Renal cortical epithelial cell (primary cell): ENCODE results near the gene ACSL1. TPM values are rescaled to one million over a fixed set of nuclear protein-coding genes. Genes with fewer than 3 reads are reported as not detected.
"Not testable (repeated sequence)": the region's sequence is repeated elsewhere in the genome, so short reads cannot be mapped to it uniquely, and the experiment has no call there.

Experiments
- DNase-seq: peaks from one replicate; pipeline ENCODE4 v3.0.0-alpha.2; 2011; ENCODE audit warnings: low read depth
- total RNA-seq: library from RNA; depleted of rRNA; stranded (reverse); fragments of >200 nt; gene quantifications from 2 replicates; pipeline ENCODE4 v1.2.3, GENCODE V29; 2014

ACSL1 gene
- total RNA-seq, 1 donor from 2014 or later = 221 TPM

DNA sequence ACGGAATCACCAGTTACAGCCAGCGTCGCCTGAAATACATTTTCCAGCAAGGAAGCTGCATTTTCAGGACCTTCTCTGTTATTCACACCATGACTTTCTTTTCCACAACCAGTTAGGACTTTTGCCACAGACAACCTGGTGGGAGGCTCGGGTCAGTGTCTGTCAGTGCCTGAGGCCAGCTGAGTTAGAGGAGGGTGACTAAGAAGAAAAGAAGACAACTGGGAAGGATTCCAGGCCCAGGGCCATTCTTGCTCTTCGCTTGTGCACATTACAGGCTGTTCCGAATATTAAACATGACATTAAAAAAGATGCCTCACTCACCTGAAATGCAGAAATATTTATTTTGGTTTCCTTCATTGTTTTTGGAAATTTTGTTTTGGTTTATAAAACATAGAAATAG, 70.5 kb downstream of the ACSL1 start:
- peak; percentile 11 for DNase-seq

DNA sequence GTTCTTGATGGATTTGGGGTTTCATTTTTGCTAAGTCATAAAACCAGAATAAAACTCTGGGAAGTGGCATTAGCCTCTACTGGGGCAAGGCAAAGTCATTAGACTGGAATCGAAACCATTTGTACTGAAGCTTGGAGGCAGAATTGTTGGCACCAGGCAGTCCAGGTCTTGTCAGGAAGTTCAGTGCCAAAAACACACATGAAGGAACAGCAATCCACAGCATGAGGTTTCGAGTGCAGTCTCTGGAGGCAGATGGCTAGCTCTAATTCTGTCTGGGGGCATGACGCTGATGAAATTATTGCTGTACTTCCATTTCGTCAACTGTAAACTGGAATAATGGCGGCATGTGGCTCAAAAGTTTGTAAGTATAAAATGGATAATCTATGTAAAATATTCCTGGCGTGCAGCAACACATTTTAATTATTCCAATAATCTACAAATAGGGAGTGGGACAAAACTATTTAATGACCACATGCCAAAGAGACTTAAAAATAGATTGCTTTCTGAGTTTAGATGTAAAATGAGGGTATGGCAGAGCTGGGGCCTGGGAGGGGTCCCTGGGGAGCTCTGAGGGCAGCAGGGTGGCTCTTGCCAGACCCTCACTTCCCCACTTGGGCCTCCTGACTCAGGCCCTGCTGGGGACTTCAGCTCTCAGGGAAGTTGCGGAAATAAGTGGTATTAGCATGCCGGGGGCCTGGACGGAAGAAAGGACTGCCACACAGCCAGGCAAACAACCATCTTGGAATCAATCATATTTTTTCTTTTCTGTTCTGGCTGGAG, 73.1 kb downstream of the ACSL1 start:
- no peak for DNase-seq

DNA sequence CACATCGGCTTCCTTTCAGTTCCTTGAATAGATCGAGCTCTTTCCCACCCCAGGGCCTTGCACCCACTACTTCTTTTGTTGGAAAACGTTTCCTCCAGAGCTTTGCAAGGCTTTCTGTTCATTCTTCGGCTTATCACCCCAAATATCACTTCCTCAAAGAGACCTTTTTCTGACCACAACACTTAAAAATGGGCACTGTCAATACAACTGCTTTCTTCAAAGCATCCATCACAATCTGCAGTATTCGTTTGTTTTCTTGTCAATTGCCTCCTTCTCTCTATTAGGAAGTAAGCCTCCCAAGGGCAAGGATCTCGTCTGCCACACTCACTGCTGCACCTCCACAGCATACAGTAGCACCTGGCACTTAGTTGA, 74.2 kb downstream of the ACSL1 start:
- DNase-seq = no peak

DNA sequence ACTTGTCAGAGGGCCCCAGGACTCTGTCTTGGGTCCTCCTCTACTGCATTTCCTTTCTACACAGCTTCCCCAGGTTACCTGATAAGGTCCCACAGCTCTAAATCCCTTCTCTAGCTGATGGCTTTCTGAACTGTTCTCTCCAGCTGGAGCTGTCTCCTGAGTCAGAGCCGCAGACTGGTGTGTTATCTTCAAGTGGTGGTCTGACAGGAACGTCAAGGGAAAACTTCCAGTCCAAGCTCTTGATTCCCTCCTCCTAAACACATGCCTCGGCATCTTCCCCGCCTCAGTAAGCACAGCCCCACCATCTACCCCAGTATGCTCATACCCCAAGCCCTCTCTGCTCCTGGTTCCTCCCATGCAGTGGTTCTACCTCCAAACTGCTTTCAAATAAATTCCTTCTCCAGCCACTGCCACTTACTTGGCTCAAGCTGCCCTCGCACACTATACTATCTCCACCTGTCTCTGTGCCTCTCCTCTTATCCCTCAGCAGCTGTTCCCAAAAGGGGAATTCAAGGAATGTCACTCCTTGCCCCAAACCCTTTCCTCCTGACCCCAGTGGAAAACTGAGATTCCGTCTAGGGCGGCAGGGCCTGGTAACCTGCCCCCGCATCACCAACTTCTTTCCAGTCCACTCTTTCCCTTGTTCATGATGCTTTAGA, 74.7 kb downstream of the ACSL1 start:
- no peak for DNase-seq

DNA sequence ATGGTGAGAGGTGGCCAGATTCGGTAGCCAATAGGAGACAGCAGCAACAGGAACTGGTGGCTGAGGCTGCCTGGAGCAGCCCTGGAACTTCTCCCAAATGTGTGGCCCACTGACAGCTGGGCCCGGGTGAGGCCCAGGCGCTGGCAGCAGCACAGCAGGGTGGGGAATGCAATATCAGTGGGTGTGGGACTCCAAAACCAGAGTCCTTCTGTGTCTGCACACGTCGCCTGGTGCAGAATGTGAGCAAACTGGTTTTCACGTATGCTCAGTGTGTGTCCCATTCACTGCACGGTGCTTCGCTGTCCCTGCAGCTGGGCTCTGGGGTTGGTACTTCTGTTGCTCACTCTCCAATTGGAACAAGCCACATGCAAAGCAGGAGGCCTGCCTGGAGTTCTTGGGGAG, 77.5 kb downstream of the ACSL1 start:
- DNase-seq = peak; percentile 33

DNA sequence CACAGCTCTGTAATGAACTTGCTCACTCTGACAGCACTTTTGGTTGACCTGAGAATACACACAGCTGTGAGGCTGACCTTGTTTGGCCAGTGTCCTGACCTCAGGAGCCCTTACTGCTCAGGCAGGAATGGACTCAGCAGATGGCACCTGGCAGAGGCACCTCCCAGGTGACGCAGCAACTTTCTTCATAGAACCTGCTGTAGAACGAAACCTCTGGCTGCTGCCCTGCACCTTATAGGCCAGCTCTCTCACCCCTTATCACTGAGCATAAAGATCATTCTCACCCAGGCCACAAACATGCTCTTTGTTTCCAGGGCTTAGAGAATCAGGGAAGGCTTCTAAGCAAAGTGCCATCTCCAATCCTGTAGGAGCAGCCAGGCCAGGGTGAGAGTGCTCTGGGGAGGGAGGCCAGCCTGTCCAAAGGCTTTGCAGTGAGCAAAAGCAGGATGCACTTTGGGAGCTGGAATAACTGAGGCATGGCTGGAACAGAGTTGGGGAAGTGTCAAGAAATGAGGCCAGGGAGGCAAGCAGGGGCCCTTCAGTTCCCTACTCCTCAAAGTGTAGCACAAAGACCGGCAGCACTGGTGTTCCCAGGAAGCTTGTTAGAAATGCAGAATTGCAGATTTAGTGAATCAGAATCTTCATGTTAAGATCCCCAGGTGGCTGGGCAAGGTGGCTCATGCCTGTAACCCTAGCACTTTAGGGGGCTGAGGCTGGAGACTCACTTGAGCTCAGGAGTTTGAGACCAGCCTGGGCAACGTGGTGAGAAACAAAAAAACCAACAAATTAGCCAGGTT, 78.5 kb downstream of the ACSL1 start:
- peak; percentile 45 for DNase-seq

DNA sequence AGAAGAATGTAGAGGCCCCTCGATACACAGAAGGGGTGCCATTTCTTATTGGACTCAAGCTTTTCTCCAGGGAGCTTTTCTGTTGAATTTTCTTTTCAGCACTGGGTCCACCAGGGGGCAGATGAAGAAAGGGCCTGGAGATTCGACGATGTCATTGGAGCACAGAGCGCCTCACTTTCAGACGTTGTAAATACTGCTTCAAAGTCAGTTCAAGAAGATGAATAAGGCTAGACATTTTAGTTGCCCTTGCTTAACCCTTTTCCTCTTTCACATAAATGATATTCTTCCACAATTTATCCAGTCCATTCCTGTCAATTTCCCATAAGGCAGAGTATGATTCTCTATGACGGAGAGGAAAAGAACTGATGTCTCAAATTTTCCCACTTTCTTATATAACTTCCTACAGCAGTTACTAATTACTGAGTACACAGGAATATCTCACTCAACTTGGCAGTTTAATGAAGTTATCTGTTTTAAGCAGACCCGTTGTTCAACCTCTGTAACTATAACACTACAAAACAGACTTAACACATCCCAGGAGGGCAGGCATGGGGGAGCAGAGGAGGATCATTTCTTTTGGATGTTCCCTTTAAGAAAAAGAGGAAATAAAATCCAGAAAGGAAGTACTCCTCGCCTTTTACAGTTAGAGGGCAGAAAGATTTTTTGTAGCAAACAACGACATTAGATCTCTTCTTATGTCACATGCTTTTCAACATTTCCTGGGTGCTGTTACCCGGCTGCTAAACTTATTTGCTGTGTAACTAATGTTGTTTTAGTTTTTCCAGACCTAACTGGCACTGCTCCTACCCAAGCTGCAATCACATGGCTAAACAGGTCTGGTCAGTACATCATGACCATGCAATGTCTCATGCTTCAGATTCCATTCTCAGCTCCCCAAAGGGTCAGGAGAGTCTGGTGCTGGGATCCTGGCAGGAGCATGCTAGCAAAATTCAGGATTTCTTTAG, 79.7 kb downstream of the ACSL1 start:
- DNase-seq = peak; percentile 95

DNA sequence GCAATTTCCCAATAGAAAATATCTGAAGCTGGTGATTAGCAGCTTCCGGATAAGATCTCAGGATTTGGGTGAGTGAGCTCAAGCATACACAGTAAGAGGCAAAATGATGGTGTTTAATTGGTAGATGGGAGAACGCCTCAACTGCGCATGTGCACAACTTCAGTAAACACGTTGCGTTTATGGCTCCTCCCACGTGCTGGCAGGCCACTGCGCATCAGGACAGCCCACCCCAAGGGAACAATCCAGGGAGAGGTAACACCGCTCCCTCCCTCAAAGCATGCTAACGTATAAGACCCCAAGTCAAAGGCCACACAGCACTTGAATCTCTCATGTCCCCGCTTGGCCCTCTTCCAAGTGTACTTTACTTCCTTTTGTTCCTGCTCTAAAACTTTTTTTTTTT, 81.5 kb downstream of the ACSL1 start:
- peak; percentile 29 for DNase-seq

DNA sequence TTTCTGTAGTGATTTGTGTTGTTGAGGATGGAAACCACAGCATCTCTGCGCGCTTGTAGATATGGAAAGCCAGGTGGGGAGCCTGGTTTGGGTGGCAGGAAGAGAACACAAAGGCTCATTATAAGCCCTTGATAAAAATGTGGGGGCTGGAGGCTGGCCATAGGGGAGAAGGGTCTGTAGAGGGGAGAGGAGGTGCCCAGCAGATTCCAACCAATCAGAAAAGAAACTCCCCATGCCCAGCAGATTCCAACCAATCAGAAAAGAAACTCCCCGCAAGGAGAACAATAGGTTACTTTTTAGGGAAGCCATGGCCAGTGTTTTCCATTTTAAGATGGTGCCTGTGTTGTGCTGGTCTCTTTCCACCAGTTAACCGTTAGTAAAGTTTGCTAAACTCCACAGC, 82.1 kb downstream of the ACSL1 start:
- no peak for DNase-seq

DNA sequence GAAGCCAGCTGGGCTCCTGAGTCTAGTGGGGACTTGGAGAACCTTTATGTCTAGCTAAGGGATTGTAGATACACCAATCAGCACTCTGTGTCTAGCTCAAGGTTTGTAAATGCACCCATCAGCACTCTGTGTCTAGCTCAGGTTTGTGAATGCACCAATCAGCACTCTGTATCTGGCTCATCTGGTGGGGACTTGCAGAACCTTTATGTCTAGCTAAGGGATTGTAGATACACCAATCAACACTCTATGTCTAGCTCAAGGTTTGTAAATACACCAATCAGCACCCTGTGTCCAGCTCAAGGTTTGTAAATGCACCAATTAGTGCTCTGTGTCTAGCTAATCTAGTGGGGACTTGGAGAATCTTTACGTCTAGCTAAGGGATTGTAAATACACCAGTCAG, 84.1 kb downstream of the ACSL1 start:
- DNase-seq = not testable (repeated sequence)

DNA sequence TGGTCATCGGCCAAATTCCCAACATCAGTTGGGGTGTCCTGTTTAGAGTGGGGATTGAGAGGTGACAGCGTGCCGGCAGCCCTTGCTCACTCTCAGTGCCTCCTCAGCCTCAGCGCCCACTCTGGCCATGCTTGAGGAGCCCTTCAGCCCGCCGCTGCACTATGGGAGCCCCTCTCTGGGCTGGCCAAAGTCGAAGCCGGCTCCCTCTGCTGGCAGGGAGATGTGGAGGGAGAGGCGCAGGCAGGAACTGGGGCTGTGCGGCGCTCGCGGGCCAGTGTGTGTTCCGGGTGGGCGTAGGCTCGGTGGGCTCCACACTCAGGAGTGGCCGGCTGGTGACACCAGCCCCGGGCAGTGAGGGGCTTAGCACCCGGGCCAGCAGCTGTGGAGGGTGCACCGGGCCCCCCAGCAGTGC, 84.8 kb downstream of the ACSL1 start:
- DNase-seq = no peak

DNA sequence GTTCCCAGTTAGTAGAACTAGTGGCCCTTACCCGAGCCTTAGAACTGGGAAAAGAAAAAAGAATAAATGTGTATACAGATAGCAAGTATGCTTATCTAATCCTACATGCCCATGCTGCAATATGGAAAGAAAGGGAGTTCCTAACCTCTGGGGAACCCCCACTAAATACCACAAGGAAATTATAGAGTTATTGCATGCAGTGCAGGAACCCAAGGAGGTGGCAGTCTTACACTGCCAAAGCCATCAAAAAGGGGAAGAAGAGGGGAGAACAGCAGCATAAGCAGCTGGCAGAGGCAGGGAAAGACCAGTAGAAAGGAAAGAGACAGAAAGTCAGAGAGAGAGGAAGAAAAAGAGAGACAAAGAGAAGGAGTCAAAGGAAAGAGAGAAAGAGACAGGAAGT, 86.2 kb downstream of the ACSL1 start:
- not testable (repeated sequence) for DNase-seq

DNA sequence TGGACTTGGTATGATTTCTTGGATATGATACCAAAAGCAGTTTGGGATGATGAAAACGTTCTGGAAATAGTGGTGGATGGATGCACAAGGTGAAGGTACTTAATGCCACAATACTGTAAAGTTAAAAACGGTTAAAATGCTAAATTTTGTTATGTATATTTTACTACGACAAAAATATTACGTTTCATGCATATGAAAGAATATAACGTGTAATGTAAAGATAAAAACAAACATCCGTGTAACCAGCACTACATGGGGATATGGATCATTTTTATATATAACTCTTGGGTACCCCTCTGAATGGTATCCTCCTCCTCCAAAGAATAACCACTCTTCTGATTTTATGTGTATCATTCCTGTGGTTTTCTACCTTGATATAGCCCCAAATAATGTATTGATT, 91.0 kb downstream of the ACSL1 start:
- DNase-seq = no peak

DNA sequence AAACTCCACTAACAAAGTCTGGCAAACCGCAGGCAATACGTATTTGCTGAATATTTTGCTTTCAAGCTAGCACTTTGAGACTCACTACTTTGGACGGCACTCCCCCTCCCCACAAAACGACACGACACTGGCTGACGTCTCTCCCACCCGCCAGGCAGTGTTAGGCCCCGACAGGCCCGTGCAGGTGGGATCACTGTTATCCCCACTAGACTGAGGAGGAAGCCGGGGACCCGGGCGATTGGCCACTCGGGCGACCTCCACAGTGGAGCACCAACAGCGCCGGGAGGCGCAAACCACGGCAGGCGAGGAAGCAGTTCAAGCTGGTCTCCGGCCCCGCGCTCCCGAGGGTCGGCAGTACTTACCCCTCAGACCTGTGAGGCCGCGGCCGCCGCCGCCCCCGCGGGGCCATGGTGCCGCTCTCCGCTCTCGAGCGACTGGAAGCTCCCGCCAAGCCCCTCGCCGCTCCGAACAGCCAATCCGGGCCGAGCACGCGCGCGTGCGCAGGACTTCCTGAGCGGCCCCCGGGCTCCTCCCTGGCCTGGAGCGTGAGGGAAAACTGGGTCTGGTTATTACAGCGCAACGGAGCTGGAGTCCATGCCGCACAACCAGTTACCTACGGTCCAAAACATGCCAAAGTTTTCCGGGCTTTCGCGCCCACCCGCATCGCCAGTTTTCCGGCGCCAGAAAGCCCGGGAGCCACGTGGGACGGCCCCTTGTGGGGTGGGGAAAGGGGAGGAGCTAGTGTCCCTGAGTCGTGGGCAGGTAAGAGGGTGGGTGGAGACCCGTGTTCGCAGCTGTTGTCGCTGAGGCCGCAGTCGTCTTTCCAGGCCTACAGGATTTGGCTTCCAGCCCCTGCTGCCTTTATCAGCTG, 91.9 kb downstream of the ACSL1 start, which contains the start of gene CENPU:
Gene CENPU, minus strand, starts transcription at position 443 of the 871 bp plus-strand sequence. Its CDS starts 34 bp downstream, at position 409.
- peak; percentile 95 for DNase-seq

DNA sequence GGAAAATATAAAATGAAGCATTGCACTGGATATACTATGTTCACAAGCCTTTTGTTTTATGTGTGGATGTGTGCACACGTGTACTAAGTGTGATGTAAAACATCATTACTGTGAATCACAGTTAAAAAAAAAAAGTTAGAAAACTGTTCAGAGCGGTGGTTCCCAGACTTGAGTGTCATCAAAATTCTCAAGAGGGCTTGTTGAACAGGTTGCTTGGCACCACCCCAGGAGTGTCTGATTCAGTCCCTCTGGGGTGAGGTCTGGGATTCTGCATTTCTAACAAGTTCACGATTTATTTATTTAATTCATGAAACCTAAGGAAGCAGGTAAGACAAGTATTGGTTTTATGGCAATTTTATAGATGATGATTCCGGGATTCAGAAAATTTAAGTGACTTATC, 93.6 kb downstream of the ACSL1 start:
- DNase-seq = peak; percentile 80

DNA sequence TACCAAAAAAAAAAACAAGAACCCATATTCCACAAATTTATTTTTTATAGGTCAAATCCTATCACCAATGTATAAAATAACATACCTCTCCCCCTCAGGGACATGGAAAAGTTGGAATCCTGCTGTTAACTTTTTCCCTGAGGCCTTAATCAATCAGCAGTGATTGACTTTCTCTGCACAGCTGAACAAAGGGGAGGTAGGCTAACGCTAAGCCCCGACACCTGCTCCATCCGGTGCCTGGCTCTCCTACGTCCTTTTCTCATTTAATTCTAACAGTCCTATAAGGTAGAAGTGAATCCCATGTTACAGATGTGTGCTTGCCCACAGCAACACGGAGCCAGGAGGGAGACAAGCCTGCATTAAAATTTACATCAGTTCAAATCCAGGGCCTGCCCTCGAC, 94.7 kb downstream of the ACSL1 start:
- no peak for DNase-seq

DNA sequence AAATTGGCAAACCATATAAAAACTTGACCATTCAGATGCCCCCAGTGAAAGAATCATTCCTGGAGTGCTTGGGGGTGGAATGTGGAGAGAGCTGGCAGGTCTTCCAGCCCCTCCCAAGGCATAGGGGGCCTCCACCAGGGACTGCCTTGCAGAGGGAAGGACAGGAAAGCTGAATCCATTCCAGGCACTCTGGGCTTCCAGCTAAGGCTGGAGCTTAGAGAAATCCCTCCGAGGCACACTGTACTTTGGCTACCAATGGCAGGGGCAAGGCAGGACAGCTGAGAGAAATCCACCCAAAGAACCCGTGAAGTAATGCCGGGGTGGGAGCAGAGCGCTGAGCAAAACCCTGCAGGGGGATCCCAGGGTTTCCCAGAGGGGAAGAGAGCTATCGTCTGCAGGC, 95.8 kb downstream of the ACSL1 start:
- DNase-seq = no peak

DNA sequence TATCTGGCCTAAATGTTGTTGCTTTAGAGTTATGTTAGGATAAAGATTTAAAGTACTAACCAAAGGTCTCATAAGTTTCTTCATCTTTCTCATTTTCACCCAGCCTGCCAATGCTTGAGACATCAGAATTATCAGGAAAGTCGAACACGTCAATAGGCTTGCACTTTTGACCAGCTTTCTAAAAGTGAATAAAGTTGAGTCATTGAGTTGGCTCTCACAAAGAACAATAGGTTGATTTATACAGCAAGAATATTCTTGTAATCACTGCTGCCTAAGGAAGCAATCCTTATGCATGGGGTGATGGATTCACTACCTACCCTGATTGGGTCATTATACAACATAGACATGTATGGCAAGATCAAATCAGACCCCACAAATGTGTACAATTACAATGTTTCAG, 96.9 kb downstream of the ACSL1 start:
- peak; percentile 81 for DNase-seq

DNA sequence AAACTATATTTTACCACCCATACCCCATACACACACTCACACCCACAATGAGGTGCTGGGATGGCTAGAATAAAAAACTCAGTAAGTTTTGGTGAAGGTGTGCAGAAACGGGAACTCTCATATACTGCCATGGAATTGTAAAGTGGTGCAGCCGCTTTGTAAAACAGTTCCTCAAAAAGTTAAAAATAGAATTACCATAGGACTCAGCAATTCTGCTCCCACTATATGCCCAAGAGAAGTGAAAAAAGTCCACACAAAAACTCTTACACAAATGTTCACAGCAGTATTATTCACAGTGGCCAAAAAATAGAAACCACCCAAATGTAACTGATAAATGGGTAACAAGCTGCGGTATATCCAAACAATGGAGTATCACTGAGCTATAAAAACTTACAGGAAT, 98.3 kb downstream of the ACSL1 start:
- DNase-seq = no peak

DNA sequence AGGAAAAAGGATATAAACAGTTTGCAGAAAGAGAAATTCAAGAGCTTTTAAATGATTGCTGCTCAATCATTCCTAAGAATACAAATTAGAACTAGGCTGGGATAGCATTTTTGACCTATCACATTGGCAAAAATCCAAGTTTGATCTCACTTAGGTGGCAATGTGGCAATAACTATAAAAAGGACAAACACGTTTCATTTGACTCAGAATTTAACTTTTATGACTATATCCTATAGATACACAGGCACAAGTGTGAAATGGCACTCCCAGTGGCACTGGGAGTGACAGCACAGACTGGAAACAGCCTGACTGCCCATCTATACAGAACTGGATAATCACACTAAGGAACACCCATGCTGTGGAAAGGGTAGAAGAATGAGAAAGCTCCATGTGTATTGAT, 103.0 kb downstream of the ACSL1 start:
- DNase-seq = no peak
